T1000 (cell line): ENCODE results near the gene IGFBP3.
"Not testable (repeated sequence)": the region's sequence is repeated elsewhere in the genome, so short reads cannot be mapped to it uniquely, and the experiment has no call there.

Source experiments
- DNase-seq: peaks from one replicate; lab custom pipeline; 2025; ENCODE audit warnings: mixed read lengths; lab: John Stamatoyannopoulos, UW

Gene IGFBP3

GRCh38 chr7:45920502-45921380, at the start of gene IGFBP3:
Gene IGFBP3 (minus strand): TSS chr7:45921272. CDS start chr7:45921140, 132 bp downstream.
- DNase-seq, result peak; percentile 14

GRCh38 chr7:45970454-45970853, 49.4 kb upstream of the IGFBP3 start:
- DNase-seq, result no peak

DNA sequence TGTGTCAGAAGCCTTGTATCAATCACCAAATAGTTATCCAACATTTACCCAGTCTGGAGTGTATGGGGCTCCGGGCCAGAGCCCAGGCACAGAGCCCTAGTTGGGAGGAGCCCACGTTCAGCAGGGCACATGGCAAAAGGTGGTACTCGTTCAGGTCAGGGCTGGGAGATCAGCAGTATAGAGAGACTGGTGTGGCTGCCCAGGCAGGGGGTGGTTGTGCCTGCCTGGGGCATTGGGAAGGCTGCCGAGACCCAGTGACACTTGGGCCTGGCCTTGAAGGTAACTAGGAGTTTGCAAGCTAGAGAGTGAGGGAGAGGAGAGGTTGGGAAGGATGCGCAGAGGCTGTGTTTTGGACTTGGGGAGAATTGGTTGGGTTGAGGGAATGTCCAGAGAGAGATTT, 48.9 kb upstream of the IGFBP3 start:
- DNase-seq, result no peak

GRCh38 chr7:45968856-45969541, 47.9 kb upstream of the IGFBP3 start:
- DNase-seq, result no peak

DNA sequence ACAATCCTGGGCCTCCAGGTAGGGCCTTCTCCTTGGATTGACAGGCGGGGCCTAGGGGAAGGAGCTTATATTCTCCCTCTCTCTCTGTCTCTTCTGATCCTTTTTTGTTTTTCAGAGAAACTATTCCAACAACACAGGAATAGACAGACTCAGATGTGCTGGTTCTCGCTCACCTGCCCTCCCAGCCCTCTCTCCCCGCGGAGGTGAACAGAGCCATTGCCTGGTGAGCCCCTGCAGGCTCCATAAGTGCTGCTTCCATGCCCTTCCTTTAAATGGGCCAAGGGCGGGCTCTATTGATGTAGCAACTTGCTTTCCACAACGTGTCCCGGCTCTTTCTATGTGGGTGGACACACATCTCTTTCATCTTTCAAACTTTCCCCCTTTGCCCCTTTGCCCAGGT, 47.2 kb upstream of the IGFBP3 start:
- DNase-seq, result no peak

DNA sequence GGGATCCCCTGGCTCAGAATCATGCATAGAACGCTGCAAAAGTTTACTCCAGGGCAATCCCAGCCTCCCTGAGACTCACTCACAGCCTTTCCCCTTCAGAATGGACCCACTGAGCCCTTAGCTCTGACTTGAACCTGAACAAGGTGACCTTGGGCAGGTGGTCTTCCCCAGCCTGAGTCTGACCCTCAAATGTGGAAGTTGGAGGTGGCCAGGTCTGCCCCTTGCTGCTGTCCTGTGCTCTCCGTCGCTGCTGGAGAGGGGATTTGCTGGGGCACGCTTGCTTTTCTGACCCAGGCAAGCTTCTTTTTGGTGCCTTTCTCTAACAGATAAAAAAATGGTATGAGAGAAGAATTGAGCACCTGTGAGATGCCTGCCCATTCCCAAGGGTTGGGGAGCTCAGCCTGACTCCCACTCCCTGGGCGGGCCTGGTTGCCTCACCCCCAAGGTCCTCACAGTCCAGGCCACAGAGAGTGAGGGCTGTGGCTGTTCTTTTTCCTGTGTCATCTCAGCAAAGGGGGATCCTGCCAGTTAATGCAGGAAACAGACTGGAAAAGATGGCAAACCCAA, 46.6 kb upstream of the IGFBP3 start:
- DNase-seq, result no peak

DNA sequence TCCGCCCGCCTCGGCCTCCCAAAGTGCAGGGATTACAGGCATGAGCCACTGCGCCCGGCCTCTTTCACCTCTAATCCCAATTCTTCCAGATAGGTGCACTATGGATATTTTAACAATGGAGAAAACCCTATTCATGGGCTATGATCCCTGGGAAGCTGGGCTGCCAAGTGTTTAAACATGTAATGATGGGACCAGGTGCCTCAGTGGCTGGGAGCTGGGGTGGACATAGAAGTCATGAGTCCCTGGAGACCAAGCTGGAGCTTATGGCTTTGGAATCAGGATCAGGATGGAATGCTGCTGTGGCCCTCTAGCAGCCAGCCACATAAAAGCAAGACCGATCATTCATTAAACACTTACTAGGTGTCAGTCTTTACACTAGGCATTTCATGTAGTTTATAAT, 41.8 kb upstream of the IGFBP3 start:
- no peak for DNase-seq

DNA sequence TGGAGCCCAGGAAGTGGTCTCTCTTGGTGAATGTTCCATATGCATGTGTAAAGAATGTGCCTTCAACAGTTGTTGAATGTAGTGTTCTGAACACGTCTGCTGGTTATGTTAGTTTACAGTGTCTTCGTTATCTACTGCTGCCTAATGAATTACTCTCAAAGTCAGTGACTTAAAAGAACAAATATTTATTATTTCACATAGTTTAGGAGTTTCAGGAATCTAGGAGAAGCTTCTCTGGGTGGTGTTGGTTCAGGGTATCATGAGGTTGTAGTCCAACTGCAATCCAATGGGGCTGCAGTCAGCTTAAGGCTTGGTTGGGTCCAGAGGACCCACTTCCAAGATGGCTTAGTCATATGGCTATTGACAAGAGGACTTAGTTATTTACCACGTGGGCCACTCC, 36.6 kb upstream of the IGFBP3 start:
- no peak for DNase-seq

DNA sequence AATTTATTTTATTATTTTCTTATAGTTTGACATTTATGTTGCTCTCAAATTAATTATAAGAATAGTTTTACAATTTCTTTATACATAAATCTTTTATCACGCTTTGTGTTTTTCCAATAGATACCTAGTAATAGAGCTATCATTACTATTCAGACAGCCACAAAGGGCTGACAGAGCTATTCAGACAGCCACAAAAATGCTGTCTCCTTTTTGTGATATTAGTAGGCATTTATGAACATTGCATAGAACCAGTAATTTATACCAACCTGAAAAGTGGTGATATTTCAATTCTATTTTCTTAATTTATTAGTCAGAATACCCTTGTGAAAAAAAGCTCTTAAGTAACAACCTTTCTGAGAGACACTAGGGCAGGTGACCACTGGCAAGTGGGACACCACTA, 34.2 kb upstream of the IGFBP3 start:
- no peak for DNase-seq

- not testable (repeated sequence) for DNase-seq
Measured at GRCh38 chr7:45953055-45953454, 32.0 kb upstream of the IGFBP3 start.

DNA sequence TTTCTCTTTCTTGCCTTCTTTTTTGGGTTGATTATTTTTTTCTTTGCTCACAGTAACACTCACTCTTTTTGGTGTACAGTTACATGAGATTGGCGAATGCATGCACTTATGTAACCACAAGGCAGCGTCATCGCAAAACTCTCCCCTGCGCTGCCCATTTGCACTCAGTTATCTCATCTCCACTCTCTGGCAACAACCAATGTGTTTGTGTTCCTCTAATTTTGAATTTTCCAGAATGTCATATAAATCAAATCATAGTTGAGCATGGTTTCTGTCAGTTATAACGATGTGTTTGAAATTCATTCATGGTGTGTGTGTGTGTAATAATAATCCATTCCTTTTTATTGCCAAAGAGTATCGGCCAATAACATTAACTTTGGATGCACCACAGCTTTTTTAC, 23.0 kb upstream of the IGFBP3 start:
- no peak for DNase-seq

- DNase-seq, result no peak
Measured at GRCh38 chr7:45940939-45941338, 19.9 kb upstream of the IGFBP3 start.

DNA sequence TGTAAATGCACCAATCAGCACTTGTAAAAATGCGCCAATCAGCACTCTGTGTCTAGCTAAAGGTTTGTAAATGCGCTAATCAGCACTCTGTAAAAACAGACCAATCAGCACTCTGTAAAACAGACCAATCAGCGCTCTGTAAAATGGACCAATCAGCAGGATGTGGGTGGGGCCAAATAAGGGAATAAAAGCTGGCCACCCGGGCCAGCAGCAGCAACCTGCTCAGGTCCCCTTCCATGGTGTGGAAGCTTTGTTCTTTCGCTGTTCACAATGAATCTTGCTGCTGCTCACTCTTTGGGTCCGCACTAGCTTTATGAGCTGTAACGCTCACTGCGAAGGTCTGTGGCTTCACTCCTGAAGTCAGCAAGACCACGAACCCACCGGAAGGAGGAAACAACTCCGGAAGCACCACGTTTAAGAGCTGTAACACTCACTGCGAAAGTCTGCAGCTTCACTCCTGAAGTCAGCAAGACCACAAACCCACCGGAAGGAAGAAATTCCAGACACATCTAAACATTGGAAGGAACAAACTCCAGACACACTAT, 19.2 kb upstream of the IGFBP3 start:
- DNase-seq, result not testable (repeated sequence)

GRCh38 chr7:45939574-45939973, 18.5 kb upstream of the IGFBP3 start:
- no peak for DNase-seq

- no peak for DNase-seq
Measured at GRCh38 chr7:45938626-45939302, 17.7 kb upstream of the IGFBP3 start.

DNA sequence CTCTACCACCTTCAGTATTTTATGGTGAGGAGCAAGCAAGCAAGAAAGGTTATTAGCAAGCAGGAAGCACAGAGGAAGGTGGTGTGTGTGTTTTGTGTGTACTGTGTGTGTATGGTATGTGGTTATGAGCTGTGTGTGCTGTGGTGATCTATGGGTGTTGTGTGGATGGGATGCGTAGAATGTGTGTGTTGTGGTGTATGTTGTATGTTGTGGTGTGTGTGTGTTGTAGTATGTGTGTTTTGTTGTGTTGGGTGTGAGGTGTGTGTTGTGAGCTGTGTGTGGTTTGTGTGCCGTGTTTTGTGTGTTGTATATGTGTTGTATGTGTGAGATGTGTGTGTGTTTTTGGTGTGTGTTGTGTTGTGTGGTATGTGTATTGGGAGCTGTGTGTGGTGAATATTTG, 16.8 kb upstream of the IGFBP3 start:
- DNase-seq, result no peak

DNA sequence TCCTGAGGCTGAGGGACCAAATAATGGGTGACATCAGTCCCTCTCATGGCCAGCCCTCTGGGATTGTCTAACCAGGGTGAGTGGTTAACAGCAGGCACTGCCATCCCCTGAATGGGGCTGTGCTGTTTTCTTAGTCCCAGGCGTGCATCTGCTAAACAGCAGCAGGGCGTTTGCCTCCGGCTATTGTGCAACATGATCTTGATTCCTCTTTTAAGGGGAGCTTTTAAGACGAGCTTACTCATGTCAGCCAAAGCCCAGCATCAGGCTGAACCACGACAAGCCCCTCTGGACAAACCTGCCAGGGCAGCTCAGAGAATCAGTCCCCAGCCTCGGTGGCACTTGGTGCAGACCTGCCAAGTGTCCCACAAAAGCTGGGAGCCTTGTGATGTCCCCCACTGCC, 16.2 kb upstream of the IGFBP3 start:
- DNase-seq, result no peak

GRCh38 chr7:45930967-45931366, 9.9 kb upstream of the IGFBP3 start:
- no peak for DNase-seq

- DNase-seq, result no peak
Measured at GRCh38 chr7:45927721-45928120, 6.6 kb upstream of the IGFBP3 start.

DNA sequence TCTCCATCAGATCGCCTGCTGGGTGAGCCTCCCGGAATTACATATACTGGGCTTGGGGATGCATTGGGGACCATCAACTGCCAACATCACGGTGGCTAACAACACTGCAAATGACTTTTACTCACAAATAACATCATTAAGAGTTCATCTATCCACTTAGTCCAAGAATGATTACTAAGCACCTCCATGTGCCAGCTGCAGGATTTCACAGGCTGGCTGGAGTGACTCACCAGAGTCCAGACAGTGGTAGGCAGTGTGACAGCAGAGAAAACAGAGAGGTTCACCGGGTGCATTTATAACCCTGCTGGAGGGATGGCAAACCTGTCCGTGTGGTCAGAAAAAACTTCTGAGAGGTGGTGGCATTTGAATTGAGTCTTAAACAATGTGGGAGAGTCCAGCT, 3.2 kb upstream of the IGFBP3 start:
- DNase-seq, result peak; percentile 26

GRCh38 chr7:45923818-45924217, 2.7 kb upstream of the IGFBP3 start:
- no peak for DNase-seq

GRCh38 chr7:45923290-45923689, 2.2 kb upstream of the IGFBP3 start:
- peak; percentile 44 for DNase-seq
